Chondrocyte (in vitro differentiated cells): ENCODE data around the gene ELF5. TPM values are rescaled to one million over a fixed set of nuclear protein-coding genes. Genes with fewer than 3 reads are reported as not detected.

Experiments
- DNase-seq: peaks from one replicate; pipeline ENCODE4 v3.0.0; 2021; ENCODE audit warnings: mixed read lengths, low spot score
- H3K27ac Mint-ChIP-seq: one replicate; pipeline ENCODE4 v1.8.0; 2021; ENCODE audit warnings: mild to moderate bottlenecking, moderate library complexity, mixed read lengths; ENCODE audit not compliant: unreplicated experiment
- H3K27me3 Mint-ChIP-seq: 2 replicates; pipeline ENCODE4 v1.8.0; 2021; ENCODE audit warnings: low read depth, mixed read lengths
- H3K36me3 Mint-ChIP-seq: 2 replicates; pipeline ENCODE4 v1.8.0; 2021; ENCODE audit warnings: low read depth, mixed read lengths
- H3K4me1 Mint-ChIP-seq: 2 replicates; pipeline ENCODE4 v1.8.0; 2021; ENCODE audit warnings: low read depth, mild to moderate bottlenecking, mixed read lengths
- H3K4me3 Mint-ChIP-seq: one replicate; pipeline ENCODE4 v1.8.0; 2021; ENCODE audit warnings: mild to moderate bottlenecking, moderate library complexity, mixed read lengths; ENCODE audit not compliant: unreplicated experiment
- H3K9me3 Mint-ChIP-seq: 2 replicates; pipeline ENCODE4 v1.8.0; 2021; ENCODE audit warnings: low read depth, mixed read lengths
- total RNA-seq: library from RNA; stranded (reverse); gene quantifications from 3 replicates; pipeline ENCODE4 v1.2.1, GENCODE V29; 2021
- TF ChIP-seq, protein P1 (sequence below): fragments of 200-600 bp; sonication (generic); IDR thresholded peaks from 2 replicates; pipeline ENCODE4 v1.5.0; 2021; ENCODE audit warnings: antibody characterized with exemption, mild to moderate bottlenecking, moderate library complexity

ELF5 gene
- total RNA-seq, 1 donor from 2014 or later: not detected

DNA sequence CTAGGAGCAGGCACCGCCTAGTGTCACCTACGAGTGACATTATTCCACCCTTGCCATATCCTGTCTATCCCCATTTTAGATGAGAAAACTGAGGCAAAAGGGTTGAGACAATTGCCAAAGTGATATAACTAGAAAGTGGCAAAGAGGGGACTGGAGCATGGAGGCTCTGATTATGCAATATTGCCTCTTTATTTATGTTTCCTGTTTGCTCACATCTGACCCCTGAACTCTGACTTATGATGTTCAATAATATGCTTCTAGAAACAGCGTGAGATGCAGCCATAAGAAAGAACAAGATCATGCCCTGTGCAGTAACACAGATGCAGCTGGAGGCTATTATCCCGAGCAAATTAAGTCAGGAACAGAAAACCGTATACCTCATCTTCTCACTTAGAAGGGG is 7.7 kb downstream of the ELF5 start:
- no peak for DNase-seq
- no peak overlapping the region for H3K4me3 Mint-ChIP-seq
- H3K27me3 Mint-ChIP-seq: peaks cover 2% of the 10 kb centered on the region
- H3K27ac Mint-ChIP-seq: no peak overlapping the region
- TF ChIP-seq, protein P1, sequence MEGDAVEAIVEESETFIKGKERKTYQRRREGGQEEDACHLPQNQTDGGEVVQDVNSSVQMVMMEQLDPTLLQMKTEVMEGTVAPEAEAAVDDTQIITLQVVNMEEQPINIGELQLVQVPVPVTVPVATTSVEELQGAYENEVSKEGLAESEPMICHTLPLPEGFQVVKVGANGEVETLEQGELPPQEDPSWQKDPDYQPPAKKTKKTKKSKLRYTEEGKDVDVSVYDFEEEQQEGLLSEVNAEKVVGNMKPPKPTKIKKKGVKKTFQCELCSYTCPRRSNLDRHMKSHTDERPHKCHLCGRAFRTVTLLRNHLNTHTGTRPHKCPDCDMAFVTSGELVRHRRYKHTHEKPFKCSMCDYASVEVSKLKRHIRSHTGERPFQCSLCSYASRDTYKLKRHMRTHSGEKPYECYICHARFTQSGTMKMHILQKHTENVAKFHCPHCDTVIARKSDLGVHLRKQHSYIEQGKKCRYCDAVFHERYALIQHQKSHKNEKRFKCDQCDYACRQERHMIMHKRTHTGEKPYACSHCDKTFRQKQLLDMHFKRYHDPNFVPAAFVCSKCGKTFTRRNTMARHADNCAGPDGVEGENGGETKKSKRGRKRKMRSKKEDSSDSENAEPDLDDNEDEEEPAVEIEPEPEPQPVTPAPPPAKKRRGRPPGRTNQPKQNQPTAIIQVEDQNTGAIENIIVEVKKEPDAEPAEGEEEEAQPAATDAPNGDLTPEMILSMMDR: no peak
- no peaks in the 10 kb centered on the region for H3K36me3 Mint-ChIP-seq
- H3K4me1 Mint-ChIP-seq: peaks cover 11% of the 10 kb centered on the region
- no peaks in the 10 kb centered on the region for H3K9me3 Mint-ChIP-seq

DNA sequence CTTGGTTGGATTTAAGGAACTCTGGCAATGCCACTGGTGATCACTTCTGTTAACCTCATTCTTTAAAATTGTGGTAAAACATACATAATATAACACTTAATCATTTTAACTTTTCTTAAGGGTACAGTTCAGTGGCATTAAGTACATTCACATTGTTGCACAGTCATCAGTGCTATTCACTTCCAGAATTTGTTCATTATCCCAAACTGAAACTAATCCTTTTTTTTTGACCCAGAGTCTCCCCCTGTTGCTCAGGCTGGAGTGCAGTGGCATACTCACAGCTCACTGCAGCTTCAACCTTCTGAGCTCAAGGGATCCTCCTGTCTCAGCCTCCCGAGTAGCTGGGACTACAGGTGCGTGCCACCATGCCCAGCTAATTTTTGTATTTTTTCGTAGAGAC is 10.6 kb downstream of the ELF5 start:
- peaks cover 11% of the 10 kb centered on the region for H3K4me1 Mint-ChIP-seq
- no peaks in the 10 kb centered on the region for H3K36me3 Mint-ChIP-seq
- no peaks in the 10 kb centered on the region for H3K9me3 Mint-ChIP-seq
- no peak for DNase-seq
- H3K27ac Mint-ChIP-seq: no peak overlapping the region
- H3K27me3 Mint-ChIP-seq: peaks cover 2% of the 10 kb centered on the region
- no peak overlapping the region for H3K4me3 Mint-ChIP-seq
- TF ChIP-seq, protein P1: no peak

DNA sequence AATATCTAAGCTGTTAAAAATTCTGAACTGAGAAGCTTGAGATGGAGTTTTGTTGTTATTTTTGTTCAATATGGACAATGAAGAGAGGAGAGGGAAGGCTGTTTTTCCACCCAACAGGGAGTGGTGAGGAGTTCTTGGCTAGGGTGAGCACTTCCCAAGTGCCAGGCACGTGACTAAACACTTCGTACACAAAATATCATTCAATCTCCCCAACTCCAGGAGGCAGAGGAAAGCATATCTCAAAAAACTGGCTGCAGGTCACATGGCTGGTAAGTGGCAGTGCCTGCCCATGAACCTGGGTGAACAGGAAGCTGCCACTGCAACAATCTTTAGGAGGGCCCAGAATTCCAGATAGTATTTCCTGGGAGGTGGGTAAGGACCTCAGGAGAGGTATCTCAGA is 11.6 kb downstream of the ELF5 start:
- no peak overlapping the region for H3K4me3 Mint-ChIP-seq
- H3K9me3 Mint-ChIP-seq: no peaks in the 10 kb centered on the region
- peaks cover 11% of the 10 kb centered on the region for H3K4me1 Mint-ChIP-seq
- H3K27ac Mint-ChIP-seq: no peak overlapping the region
- no peak for DNase-seq
- no peaks in the 10 kb centered on the region for H3K36me3 Mint-ChIP-seq
- H3K27me3 Mint-ChIP-seq: peaks cover 2% of the 10 kb centered on the region
- TF ChIP-seq, protein P1: no peak

DNA sequence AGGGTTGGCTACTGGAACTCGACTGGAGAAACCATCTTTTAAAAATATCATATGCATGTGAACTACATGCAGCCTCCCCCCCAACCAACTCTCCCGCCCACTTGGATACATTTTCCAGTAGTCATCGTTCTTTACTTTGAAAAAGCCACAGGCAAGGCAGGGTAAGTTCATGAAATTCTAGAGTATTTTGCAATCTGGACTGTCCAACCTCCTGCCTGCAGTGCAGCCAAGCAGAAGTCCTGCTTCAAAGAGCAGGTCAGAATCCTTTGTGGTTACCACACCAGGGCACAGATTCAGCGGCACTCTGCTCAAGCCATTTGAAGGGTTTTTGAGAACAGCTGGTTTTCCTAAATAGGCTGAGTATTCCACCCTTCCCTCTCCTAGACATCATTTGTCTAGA is 12.1 kb downstream of the ELF5 start:
- Mint-ChIP-seq H3K36me3 (no peaks in the 10 kb centered on the region), H3K4me3 (no peak overlapping the region), H3K9me3 (no peaks in the 10 kb centered on the region), H3K27ac (no peak overlapping the region), H3K27me3 (peaks cover 2% of the 10 kb centered on the region), H3K4me1 (peaks cover 11% of the 10 kb centered on the region)
- TF ChIP-seq, protein P1: no peak
- no peak for DNase-seq

DNA sequence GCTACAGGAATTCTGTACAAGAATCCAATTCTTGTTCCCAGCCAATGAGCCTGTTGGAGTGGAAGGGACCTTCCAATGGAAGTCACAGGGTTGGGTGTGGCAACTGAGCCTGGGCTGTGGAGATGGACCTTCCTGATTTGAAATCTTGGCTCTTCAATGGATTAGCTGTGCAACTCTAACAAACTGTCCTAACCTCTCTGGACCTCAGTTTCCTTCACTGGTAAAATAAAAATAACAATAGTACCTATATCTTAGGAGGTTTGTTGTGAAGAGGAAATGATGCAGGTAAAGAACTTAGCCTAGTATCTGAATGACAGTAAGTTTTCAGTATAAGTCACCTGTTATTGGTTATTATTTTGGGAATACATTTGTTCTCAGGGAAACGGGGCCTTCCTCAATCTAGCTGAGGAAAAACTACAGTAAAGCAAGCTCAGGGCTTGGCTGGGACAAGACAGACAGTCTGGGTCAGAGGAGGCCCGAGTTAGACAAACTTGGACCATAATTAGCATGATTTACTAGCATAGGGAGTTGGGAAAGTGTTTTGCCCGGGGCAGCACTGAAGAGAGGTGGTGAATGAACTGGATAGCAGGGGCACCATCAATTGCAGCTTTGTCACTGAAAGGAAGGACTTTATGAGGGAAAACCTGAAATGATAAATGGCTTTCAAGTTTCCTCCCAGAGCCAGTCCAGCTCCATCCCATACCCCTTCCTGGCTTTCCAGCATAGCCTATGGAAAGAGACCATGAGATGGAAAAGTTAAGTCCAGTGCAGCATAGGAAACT is 13.7 kb downstream of the ELF5 start:
- peaks cover 11% of the 10 kb centered on the region for H3K4me1 Mint-ChIP-seq
- DNase-seq: no peak
- peaks cover 1% of the 10 kb centered on the region for H3K27me3 Mint-ChIP-seq
- H3K27ac Mint-ChIP-seq: no peak overlapping the region
- H3K9me3 Mint-ChIP-seq: no peaks in the 10 kb centered on the region
- H3K4me3 Mint-ChIP-seq: no peak overlapping the region
- TF ChIP-seq, protein P1: no peak
- H3K36me3 Mint-ChIP-seq: no peaks in the 10 kb centered on the region
